K562 (cell line): Measurements from ENCODE around the gene TRANK1. TPM values are rescaled to one million over a fixed set of nuclear protein-coding genes. Genes with fewer than 3 reads are reported as not detected.

Experiments
- BHLHE40 ChIP-seq: IDR thresholded peaks from 2 replicates; pipeline ENCODE4 v1.6.1; 2011; ENCODE audit warnings: low read length, improper control_type of control experiment
- CBFB ChIP-seq: sonication (generic); formaldehyde crosslinking; IDR thresholded peaks from 2 replicates; pipeline ENCODE4 v1.4.0; 2020; ENCODE audit warnings: mild to moderate bottlenecking, missing genetic modification reagents
- CREM ChIP-seq: IDR thresholded peaks from 2 replicates; pipeline ENCODE4 v1.6.1; 2014; ENCODE audit warnings: antibody characterized with exemption, low read depth
- DACH1 ChIP-seq: fragments of 450-650 bp; IDR thresholded peaks from 2 replicates; pipeline ENCODE4 v1.6.1; 2018; ENCODE audit not compliant: partially characterized antibody
- FOXA1 ChIP-seq: fragments of 450-650 bp; IDR thresholded peaks from 2 replicates; pipeline ENCODE4 v1.6.1; 2016; ENCODE audit warnings: mild to moderate bottlenecking, borderline replicate concordance
- MYBL2 ChIP-seq, 2 experiments: fragments of 450-650 bp in 1 of 2; sonication (generic) in 1 of 2; formaldehyde crosslinking in 1 of 2; IDR thresholded peaks; 2 replicates each; pipeline versions ENCODE4 v1.6.1 to v1.8.1; 2017 to 2022; ENCODE audit warnings: borderline replicate concordance in 1 of 2, inconsistent platforms in 1 of 2, low read depth in 1 of 2, mild to moderate bottlenecking in 1 of 2, missing genetic modification reagents in 1 of 2, moderate library complexity in 1 of 2
- OTX1 ChIP-seq: fragments of 450-650 bp; formaldehyde crosslinking; IDR thresholded peaks from 2 replicates; pipeline ENCODE4 v1.4.0; 2022; ENCODE audit warnings: mild to moderate bottlenecking
- RFX5 ChIP-seq: IDR thresholded peaks from 2 replicates; pipeline ENCODE4 v1.6.1; 2011; ENCODE audit warnings: low read depth, mild to moderate bottlenecking, improper control_type of control experiment, low read length
- TAL1 ChIP-seq: fragments of 450-650 bp; IDR thresholded peaks from 2 replicates; pipeline ENCODE4 v1.6.1; 2016; ENCODE audit warnings: mild to moderate bottlenecking
- ZC3H4 ChIP-seq: sonication (generic); formaldehyde crosslinking; IDR thresholded peaks from 2 replicates; pipeline ENCODE4 v1.9.0; 2021; ENCODE audit warnings: missing genetic modification reagents, borderline replicate concordance
- ZFP1 ChIP-seq: fragments of 450-650 bp; formaldehyde crosslinking; IDR thresholded peaks from 2 replicates; pipeline ENCODE4 v1.4.0; 2020; ENCODE audit warnings: mild to moderate bottlenecking, mixed read lengths
- polyA plus RNA-seq, 8 experiments: library from polyadenylated mRNA; depleted of rRNA in 4 of 8; stranded (reverse) in 5 of 8; unstranded in 3 of 8; fragments of >200 nt; fragmentation: Nextera tagmentation in 2 of 8; fragmentation: Illumina TruSeq in 1 of 8; extraction: Ambion mirVana in 2 of 8; extraction: Trizol in 1 of 8; gene quantifications; 2 replicates each; pipeline versions ENCODE4 v1.2.1 to v1.2.3, GENCODE V29; 2011 to 2014; ENCODE audit warnings: inconsistent platforms in 1 of 8, missing spikeins in 1 of 8
- total RNA-seq, 7 experiments: library from RNA; depleted of rRNA in 6 of 7; stranded (reverse); fragments of >200 nt in 6 of 7; fragmentation: Illumina TruSeq in 2 of 7; extraction: Trizol in 2 of 7; gene quantifications; 2 replicates each; pipeline versions ENCODE4 v1.2.1 to v1.2.3, GENCODE V29; 2011 to 2021; ENCODE audit warnings: low replicate concordance in 1 of 7
- TF ChIP-seq, protein P1 (sequence below): sonication (generic); formaldehyde crosslinking; IDR thresholded peaks from 2 replicates; pipeline ENCODE4 v1.8.0; 2023; ENCODE audit warnings: mild to moderate bottlenecking, missing genetic modification reagents
- TF ChIP-seq, protein P2 (sequence below): IDR thresholded peaks from 2 replicates; pipeline ENCODE4 v1.6.1; 2011; ENCODE audit not compliant: insufficient read length; ENCODE audit errors: extremely low read depth
- TF ChIP-seq, protein P3 (sequence below): fragments of 450-650 bp; formaldehyde crosslinking; IDR thresholded peaks from 2 replicates; pipeline ENCODE4 v1.4.0; 2020; ENCODE audit warnings: mild to moderate bottlenecking, moderate library complexity

The TRANK1 gene
- total and polyA plus RNA-seq, 9 of the 15 experiments (the other 6 are each of a cell fraction or from before 2014, with no cell fraction given), result 0.41 to 5.3 (median 2.1) TPM

DNA sequence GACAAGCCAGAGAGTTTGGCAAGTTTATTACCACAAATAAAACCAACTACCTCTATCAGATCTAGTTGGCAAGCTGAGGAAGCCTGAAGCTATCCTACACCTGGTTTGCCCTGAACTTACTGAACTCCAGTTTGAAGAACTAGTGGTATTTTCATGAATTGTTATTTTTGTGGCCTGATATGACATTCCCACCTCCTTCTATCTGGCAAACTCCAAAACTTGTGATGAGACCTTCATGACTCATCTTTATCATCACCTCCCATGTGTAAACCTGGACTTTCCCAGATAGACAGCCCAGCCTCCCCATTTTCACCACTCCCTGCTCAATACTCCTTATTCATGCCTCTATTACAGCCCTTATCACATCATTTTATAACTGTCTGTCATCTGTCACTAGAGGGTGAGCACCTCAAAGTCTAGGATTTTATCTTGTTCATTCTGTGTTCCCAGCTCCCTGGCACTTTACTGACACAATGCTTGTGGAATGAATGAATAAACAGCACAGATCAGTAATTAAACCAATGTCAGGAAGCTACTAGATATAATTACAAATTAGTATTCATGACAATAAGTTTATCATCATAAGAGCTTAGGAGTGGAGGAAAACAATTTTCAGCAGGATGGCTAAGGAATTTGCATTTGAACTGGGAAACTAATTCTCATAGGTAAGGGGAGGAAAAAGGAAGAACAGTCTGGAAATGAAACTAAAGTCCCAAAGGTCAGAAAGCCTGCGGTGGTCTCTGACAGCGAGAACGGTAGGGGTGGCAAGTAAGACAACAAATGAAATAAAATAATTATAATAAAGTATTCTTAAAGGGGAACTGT, 13.2 kb upstream of the TRANK1 start (continued):
- TF ChIP-seq, protein P1, sequence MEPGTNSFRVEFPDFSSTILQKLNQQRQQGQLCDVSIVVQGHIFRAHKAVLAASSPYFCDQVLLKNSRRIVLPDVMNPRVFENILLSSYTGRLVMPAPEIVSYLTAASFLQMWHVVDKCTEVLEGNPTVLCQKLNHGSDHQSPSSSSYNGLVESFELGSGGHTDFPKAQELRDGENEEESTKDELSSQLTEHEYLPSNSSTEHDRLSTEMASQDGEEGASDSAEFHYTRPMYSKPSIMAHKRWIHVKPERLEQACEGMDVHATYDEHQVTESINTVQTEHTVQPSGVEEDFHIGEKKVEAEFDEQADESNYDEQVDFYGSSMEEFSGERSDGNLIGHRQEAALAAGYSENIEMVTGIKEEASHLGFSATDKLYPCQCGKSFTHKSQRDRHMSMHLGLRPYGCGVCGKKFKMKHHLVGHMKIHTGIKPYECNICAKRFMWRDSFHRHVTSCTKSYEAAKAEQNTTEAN (CRISPR knock-in tag), result no peak
- TF ChIP-seq, protein P2, sequence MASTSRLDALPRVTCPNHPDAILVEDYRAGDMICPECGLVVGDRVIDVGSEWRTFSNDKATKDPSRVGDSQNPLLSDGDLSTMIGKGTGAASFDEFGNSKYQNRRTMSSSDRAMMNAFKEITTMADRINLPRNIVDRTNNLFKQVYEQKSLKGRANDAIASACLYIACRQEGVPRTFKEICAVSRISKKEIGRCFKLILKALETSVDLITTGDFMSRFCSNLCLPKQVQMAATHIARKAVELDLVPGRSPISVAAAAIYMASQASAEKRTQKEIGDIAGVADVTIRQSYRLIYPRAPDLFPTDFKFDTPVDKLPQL, result no peak
- TF ChIP-seq CREM (peak; percentile 84), ZC3H4 (CRISPR knock-in tag) (no peak), BHLHE40 (peak; percentile 53; the same call in 1 of the 2 replicates), MYBL2 (IDR thresholded peaks at IDR 0.05; ENCODE audit: low read depth) (no peak; the same call in 1 of the 2 replicates), MYBL2 (CRISPR knock-in tag; IDR thresholded peaks at IDR 0.05; ENCODE audit: borderline replicate concordance) (no peak), DACH1 (peak; percentile 93), OTX1 (peak; percentile 33; the same call in 1 of the 2 replicates), FOXA1 (no peak), ZFP1 (no peak), TAL1 (peak; percentile 97), RFX5 (peak; percentile 67; the same call in 1 of the 2 replicates), CBFB (CRISPR knock-in tag) (no peak)
- TF ChIP-seq, protein P3, sequence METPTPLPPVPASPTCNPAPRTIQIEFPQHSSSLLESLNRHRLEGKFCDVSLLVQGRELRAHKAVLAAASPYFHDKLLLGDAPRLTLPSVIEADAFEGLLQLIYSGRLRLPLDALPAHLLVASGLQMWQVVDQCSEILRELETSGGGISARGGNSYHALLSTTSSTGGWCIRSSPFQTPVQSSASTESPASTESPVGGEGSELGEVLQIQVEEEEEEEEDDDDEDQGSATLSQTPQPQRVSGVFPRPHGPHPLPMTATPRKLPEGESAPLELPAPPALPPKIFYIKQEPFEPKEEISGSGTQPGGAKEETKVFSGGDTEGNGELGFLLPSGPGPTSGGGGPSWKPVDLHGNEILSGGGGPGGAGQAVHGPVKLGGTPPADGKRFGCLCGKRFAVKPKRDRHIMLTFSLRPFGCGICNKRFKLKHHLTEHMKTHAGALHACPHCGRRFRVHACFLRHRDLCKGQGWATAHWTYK (CRISPR knock-in tag), result peak; percentile 90
